ENCODE results near the gene L3MBTL3.
"Not testable (repeated sequence)": the region's sequence is repeated elsewhere in the genome, so short reads cannot be mapped to it uniquely, and the experiment has no call there.

L3MBTL3 gene

DNA sequence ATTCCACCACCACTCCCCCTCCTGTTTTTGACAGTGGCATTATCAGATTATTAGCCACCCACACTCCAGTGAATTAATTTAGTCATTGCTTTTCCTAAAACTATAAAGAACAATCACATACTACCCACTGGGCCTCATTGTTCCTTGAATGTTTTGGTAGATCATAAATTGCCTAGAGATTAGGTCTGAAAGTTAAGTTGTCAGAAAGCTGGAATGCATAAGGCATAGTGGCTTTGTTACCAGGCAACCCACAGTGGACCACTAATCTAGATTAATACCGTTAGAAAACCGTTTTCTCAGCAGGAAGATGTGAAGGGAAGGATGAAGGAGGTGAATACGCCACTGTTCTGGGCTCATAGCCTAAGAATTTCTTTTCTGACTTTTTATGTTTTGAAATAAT lies 128.7 kb downstream of the L3MBTL3 start:
- TF ChIP-seq, protein P1, sequence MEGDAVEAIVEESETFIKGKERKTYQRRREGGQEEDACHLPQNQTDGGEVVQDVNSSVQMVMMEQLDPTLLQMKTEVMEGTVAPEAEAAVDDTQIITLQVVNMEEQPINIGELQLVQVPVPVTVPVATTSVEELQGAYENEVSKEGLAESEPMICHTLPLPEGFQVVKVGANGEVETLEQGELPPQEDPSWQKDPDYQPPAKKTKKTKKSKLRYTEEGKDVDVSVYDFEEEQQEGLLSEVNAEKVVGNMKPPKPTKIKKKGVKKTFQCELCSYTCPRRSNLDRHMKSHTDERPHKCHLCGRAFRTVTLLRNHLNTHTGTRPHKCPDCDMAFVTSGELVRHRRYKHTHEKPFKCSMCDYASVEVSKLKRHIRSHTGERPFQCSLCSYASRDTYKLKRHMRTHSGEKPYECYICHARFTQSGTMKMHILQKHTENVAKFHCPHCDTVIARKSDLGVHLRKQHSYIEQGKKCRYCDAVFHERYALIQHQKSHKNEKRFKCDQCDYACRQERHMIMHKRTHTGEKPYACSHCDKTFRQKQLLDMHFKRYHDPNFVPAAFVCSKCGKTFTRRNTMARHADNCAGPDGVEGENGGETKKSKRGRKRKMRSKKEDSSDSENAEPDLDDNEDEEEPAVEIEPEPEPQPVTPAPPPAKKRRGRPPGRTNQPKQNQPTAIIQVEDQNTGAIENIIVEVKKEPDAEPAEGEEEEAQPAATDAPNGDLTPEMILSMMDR (IDR thresholded peaks at IDR 0.05; ENCODE audit: extremely low read depth, insufficient read depth, missing control alignments), result no peak
- DNase-seq (ENCODE audit: low spot score), result no peak
- in situ Hi-C loops (cut with MboI; ENCODE audit: low pct_unique_long_range_greater_than_20kb, low sequenced_read_pairs, unreplicated experiment), result no loop called here

DNA sequence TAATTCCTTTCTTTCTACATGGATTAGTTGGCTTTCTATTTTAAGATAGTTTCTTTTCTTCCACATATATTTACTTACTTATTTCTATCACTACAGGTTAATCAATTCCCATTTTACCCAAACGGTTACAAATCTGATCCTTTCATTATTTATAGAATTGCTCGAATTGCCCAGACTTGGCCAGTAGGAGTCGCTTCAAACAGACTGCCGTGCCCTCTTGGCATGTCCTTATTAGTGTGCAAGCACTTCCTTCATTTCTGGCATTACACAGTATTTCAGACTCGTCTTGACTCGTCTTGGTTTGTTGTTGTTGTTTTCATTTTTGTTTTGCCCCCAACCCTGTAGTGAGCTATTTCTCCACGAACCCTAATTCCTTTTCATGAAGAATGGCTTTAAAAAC lies 129.8 kb downstream of the L3MBTL3 start:
- no peak for DNase-seq (ENCODE audit: low spot score)
- TF ChIP-seq, protein P1 (IDR thresholded peaks at IDR 0.05; ENCODE audit: extremely low read depth, insufficient read depth, missing control alignments), result peak; percentile 31
- in situ Hi-C loops (cut with MboI; ENCODE audit: low pct_unique_long_range_greater_than_20kb, low sequenced_read_pairs, unreplicated experiment), result no loop called here

DNA sequence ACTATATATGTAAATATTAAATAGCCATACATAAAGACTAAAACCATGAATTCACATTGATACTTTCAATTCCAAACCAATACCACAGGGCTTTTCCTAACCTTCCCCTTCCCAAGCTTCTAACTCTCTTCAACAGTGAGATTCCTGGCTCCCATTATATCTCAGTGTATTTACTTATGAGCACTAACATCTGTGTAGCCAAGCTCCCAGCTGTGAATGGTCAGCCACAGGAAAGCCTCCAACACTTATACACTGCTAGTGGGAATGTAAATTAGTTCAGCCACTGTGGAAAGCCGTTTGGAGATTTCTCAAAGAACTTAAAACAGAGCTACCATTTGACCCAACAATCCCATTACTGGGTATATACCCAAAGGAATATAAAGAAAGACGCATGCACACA lies 130.6 kb downstream of the L3MBTL3 start:
- in situ Hi-C loops (cut with MboI; ENCODE audit: low pct_unique_long_range_greater_than_20kb, low sequenced_read_pairs, unreplicated experiment); DNase-seq (ENCODE audit: low spot score): not testable (repeated sequence)

DNA sequence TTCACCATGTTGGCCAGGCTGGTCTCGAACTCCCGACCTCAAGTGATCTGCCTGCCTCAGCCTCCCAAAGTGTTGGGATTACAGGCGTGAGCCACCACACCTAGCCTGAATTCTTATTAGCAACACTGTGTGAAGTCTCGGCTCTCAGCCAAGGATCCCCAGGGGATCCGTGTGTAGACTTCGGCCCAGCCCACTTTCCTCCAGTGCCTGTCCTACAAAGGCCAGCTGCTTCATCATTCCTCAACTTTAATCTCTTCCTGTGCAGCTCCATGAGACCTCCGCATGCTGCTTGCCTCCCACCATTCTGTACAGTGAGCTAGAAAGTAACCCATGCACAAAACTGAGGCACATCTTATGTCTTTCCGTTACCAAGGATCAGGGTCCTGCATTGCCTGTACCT lies 132.5 kb downstream of the L3MBTL3 start:
- TF ChIP-seq, protein P1 (IDR thresholded peaks at IDR 0.05; ENCODE audit: extremely low read depth, insufficient read depth, missing control alignments), result no peak
- in situ Hi-C loops (cut with MboI; ENCODE audit: low pct_unique_long_range_greater_than_20kb, low sequenced_read_pairs, unreplicated experiment), result no loop called here
- DNase-seq (ENCODE audit: low spot score), result no peak

DNA sequence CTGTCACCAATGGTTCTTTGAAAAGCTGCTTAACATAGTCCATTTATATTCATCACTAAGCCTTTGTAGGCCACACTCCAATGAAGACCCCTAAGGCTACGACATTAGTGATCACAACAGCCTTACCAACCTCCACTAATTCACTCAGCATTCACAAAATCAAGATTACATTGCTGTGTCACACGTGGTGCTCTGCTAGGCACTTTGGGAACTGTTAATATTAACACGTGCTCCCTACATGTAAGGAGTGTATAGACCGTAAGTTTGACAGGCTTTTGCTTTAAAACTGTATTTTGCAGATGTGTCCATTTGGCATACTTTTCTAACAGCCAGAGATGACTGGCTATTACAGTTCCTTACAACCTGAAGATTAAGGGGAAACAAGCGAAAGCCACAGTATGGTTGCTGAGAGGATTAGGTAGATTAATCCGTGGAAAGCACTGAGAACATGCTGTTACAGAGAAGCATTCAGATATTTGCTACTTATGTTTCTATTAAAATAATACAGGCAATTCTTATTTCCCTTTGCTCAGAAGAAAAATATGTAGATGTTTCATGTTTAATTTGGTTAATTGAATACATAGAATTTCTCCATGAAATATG lies 134.6 kb downstream of the L3MBTL3 start:
- in situ Hi-C loops (cut with MboI; ENCODE audit: low pct_unique_long_range_greater_than_20kb, low sequenced_read_pairs, unreplicated experiment), result no loop called here
- TF ChIP-seq, protein P1 (IDR thresholded peaks at IDR 0.05; ENCODE audit: extremely low read depth, insufficient read depth, missing control alignments), result no peak
- DNase-seq (ENCODE audit: low spot score), result no peak

DNA sequence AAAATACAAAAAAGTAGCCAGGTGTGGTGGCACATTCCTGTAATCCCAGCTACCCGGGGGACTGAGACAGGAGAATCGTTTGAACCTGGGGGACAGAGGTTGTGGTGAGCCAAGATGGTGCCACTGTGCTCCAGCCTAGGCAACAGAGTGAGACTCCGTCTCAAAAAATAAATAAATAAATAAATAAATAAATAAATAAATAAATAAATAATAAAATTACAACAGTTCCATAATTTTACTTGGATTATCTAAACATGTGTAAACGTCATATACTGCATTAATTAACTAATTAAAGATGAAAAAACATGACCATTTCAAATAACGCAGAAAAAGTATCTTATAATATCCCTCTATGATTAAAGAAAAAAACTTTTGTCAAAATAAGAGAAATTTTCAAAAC lies 138.5 kb downstream of the L3MBTL3 start:
- in situ Hi-C loops (cut with MboI; ENCODE audit: low pct_unique_long_range_greater_than_20kb, low sequenced_read_pairs, unreplicated experiment), result no loop called here
- TF ChIP-seq, protein P1 (IDR thresholded peaks at IDR 0.05; ENCODE audit: extremely low read depth, insufficient read depth, missing control alignments), result no peak
- no peak for DNase-seq (ENCODE audit: low spot score)

DNA sequence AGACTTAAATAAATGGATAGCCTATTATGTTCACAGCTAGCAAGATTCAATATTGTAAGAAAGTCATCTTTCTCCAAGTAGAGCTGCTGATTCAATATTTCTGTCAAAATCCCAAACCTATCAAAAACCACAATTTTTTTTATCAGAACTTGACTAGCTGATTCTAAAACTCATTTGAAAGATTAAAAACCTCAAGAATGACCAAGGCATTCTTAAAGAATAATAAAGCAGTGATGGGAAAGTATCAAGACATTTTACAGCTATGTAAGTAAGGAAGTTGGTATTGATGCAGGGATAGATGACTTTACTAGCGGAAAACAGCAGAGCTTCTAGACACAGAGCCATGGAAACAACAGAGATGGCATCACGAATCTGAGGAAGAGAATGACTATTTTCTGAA lies 139.7 kb downstream of the L3MBTL3 start:
- no peak for DNase-seq (ENCODE audit: low spot score)
- TF ChIP-seq, protein P1 (IDR thresholded peaks at IDR 0.05; ENCODE audit: extremely low read depth, insufficient read depth, missing control alignments), result no peak
- in situ Hi-C loops (cut with MboI; ENCODE audit: low pct_unique_long_range_greater_than_20kb, low sequenced_read_pairs, unreplicated experiment), result no loop called here
